AG04450 (cell line): Measurements from ENCODE around the gene ZDHHC11. TPM values are rescaled to one million over a fixed set of nuclear protein-coding genes. Genes with fewer than 3 reads are reported as not detected.

Experiments used
- CTCF ChIA-PET: fragments of 300-600, 350-600 bp; formaldehyde crosslinking; extraction: SDS; loops from one replicate; lab custom pipeline; 2022; ENCODE audit warnings: antibody characterized with exemption, inconsistent platforms; lab: Charles Lee
- POLR2A ChIA-PET: fragments of 350-600 bp; formaldehyde crosslinking; extraction: SDS; loops from one replicate; lab custom pipeline; 2021; ENCODE audit warnings: antibody characterized with exemption, inconsistent platforms; lab: Yijun Ruan, JAX
- DNase-seq: peaks from one replicate; pipeline ENCODE4 v3.0.0-alpha.2; 2011; ENCODE audit warnings: low read depth, low spot score
- H3K27ac ChIP-seq: one replicate; pipeline ENCODE4 v1.5.1; 2012; ENCODE audit warnings: low read depth, low read length, control low read depth
- H3K27me3 ChIP-seq: one replicate; pipeline ENCODE4 v1.6.0; 2012; ENCODE audit warnings: low read length; ENCODE audit not compliant: control insufficient read depth, insufficient read depth
- H3K4me3 ChIP-seq: 2 replicates; pipeline ENCODE4 v1.5.1; 2011; ENCODE audit warnings: mild to moderate bottlenecking, low read depth, low read length, control low read depth
- H3K9me3 ChIP-seq: 2 replicates; pipeline ENCODE4 v1.5.1; 2012; ENCODE audit warnings: low read length; ENCODE audit not compliant: control insufficient read depth, insufficient read depth
- polyA plus RNA-seq: library from polyadenylated mRNA; depleted of rRNA; stranded (reverse); fragments of >200 nt; gene quantifications from 2 replicates; pipeline ENCODE4 v1.2.3, GENCODE V29; 2011
- TF ChIP-seq, protein P1 (sequence below): IDR thresholded peaks from 2 replicates; pipeline ENCODE4 v1.5.1; 2011; ENCODE audit warnings: low read depth, low read length, control low read depth, inconsistent platforms

ZDHHC11 gene
- polyA plus RNA-seq, 1 experiment, result 0.26 TPM

DNA sequence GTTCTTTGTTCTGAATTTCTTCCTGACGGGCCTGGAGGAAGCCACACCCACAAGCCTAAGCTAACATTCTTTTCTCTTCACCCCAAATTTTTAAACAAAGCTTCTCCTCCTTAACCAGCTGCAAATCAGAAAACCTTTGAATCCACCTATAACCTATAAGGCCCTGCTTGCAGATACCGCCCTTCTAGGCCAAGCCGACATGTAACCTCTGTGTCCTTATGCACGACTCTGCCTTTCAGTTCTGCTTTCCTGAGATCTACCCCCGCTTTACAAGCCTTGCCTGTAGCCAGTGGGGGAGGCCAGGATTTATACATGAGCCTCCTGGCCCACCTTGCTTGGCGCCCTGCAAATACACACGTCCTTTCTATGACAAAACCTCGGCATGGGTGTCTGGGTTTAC lies 22.5 kb upstream of the ZDHHC11 start:
- CTCF ChIA-PET, result no interaction called here
- no peaks in the 10 kb centered on the region; the same call in 1 of the 2 replicates for H3K9me3 ChIP-seq
- TF ChIP-seq, protein P1, sequence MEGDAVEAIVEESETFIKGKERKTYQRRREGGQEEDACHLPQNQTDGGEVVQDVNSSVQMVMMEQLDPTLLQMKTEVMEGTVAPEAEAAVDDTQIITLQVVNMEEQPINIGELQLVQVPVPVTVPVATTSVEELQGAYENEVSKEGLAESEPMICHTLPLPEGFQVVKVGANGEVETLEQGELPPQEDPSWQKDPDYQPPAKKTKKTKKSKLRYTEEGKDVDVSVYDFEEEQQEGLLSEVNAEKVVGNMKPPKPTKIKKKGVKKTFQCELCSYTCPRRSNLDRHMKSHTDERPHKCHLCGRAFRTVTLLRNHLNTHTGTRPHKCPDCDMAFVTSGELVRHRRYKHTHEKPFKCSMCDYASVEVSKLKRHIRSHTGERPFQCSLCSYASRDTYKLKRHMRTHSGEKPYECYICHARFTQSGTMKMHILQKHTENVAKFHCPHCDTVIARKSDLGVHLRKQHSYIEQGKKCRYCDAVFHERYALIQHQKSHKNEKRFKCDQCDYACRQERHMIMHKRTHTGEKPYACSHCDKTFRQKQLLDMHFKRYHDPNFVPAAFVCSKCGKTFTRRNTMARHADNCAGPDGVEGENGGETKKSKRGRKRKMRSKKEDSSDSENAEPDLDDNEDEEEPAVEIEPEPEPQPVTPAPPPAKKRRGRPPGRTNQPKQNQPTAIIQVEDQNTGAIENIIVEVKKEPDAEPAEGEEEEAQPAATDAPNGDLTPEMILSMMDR, result no peak
- POLR2A ChIA-PET, result no interaction called here
- H3K4me3 ChIP-seq, result no peak overlapping the region
- H3K27me3 ChIP-seq, result no peaks in the 10 kb centered on the region
- no peak overlapping the region for H3K27ac ChIP-seq
- DNase-seq, result no peak

DNA sequence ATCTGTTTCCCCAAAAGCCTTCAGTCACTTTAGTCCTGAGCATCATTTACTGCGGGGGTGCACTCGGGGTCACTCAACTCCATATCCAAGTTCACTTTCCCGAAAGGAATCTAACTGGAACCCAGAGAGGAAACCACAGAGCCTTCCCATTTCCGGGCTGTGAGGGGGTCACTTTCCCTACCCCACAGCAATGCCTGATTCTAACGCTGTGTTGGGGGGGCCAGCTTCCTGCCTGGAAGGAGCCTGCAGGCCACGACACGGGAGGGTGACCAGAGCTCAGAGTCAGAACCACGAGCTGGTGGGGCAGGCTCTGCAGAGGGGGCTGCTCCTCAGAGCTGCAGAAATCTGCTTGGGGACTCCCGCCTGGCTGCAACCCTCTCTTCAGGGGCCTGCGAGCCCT lies 21.5 kb upstream of the ZDHHC11 start:
- CTCF ChIA-PET, result no interaction called here
- POLR2A ChIA-PET, result no interaction called here
- Histone ChIP-seq H3K27me3 (no peaks in the 10 kb centered on the region), H3K9me3 (no peaks in the 10 kb centered on the region; the same call in 1 of the 2 replicates), H3K27ac (no peak overlapping the region), H3K4me3 (no peak overlapping the region)
- DNase-seq, result no peak
- TF ChIP-seq, protein P1, result no peak

DNA sequence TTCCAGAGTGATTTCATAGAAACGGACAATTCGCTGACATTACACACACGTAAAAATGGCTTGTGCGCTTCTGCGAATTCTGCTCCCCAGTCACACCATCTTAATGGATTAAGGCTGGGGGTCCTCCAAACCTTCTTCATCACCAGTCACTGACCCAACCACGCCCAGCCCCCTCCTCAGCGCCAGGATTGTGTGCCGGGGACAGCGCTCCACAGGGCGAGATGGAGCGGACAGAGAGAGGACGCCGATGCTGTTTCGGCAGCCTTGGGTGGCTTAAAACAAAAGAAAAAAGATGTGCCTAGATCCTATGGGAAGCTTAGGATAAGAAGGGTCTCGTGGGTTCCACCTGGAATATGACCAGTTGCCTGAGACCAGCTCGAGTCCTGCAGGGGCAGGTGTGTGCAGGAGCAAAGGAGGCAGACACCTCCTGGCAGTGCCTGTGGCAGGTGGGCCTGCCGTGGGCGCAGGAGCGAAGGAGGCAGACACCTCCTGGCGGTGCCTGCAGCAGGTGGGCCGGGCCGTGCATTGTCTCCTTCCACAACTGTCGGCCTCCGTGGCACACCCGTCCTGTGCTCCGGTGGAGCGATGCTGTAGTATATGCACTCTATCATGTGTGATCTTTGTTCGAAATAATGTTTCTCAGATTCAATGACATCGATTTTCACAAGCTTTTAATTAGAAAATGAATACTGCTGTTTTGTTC lies 21.0 kb upstream of the ZDHHC11 start:
- POLR2A ChIA-PET, result no interaction called here
- Histone ChIP-seq H3K4me3 (no peak overlapping the region), H3K27ac (no peak overlapping the region), H3K9me3 (no peaks in the 10 kb centered on the region; the same call in 1 of the 2 replicates), H3K27me3 (no peaks in the 10 kb centered on the region)
- TF ChIP-seq, protein P1, result no peak
- DNase-seq, result no peak
- CTCF ChIA-PET, result no interaction called here

DNA sequence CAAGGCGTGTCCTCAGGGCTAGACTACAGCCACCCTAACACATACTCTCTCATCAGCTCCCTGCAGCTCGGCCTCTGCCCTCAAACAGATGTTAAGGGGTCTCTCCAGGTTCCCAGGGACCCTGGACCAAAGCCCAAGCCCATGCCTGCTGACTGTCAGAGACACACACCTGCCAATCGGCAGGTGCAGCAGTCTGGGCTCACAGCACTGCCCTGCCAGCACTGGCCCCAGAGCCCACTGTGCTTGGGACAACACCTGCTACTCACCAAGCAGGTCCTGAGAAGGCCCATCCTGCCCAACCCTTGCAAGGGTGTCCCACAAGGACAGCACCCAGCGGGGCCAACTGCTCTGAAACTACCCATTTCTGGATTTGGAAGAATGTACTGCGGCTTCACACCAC lies 20.2 kb upstream of the ZDHHC11 start:
- no peak for DNase-seq
- ChIA-PET CTCF (no interaction called here), POLR2A (no interaction called here)
- Histone ChIP-seq H3K9me3 (no peaks in the 10 kb centered on the region; the same call in 1 of the 2 replicates), H3K27ac (no peak overlapping the region), H3K4me3 (no peak overlapping the region), H3K27me3 (no peaks in the 10 kb centered on the region)
- TF ChIP-seq, protein P1, result no peak

DNA sequence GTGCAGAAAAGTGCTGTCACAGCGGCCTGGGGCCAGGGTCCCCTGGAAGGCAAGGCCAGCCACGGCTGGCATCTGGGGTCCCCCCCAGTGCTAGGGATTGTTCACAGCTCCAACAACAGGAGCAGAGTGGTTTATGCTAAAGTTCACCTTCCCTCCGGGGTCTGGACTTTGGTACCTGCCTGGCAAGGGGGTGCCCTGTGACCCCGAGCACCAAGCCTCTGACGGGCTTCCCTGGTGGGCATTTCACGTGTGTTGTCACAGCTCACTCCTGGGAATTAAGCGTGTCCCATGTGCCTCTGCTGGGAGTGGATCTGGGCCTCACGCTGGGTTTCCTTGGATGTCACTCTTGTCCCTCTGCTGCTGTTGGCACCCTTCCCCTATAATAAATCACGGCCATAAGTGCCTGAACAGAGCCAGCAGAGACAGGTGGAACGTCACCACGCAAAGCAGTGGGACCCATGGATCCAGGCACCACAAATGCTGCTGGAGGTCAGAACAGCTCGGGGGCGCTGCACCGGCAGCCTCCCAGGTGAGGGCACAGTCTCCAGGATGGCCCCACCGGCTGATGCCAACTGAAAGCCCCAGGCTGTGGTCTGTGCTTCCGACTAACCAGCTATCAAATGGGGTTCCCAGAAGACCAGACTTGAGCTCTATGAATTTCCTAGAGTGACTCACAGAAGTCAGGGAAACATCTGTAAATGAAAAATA lies 17.8 kb upstream of the ZDHHC11 start:
- ChIA-PET POLR2A (no interaction called here), CTCF (no interaction called here)
- no peaks in the 10 kb centered on the region for H3K27me3 ChIP-seq
- no peak overlapping the region for H3K4me3 ChIP-seq
- H3K27ac ChIP-seq, result no peak overlapping the region
- TF ChIP-seq, protein P1, result no peak
- no peaks in the 10 kb centered on the region; the same call in 1 of the 2 replicates for H3K9me3 ChIP-seq
- no peak for DNase-seq
